MG63 (cell line): ENCODE measurements around the gene PLEK. TPM values are rescaled to one million over a fixed set of nuclear protein-coding genes. Genes with fewer than 3 reads are reported as not detected.
A peak's percentile ranks its signal among the peaks of the same experiment; 100 is the strongest.
"Not testable (repeated sequence)": the region's sequence is repeated elsewhere in the genome, so short reads cannot be mapped to it uniquely, and the experiment has no call there.

Source experiments
- DNase-seq: peaks from one replicate; pipeline ENCODE4 v3.0.0-alpha.2; 2020
- H3K27me3 ChIP-seq: fragments of 250-450 bp; sonication (Bioruptor Pico); 2 replicates; pipeline ENCODE4 v1.5.1; 2020; ENCODE audit warnings: mild to moderate bottlenecking, moderate library complexity
- H3K36me3 ChIP-seq: fragments of 250-450 bp; sonication (Bioruptor Pico); 2 replicates; pipeline ENCODE4 v1.5.1; 2020; ENCODE audit warnings: mild to moderate bottlenecking, moderate library complexity
- H3K4me3 ChIP-seq: fragments of 250-450 bp; sonication (Bioruptor Pico); 2 replicates; pipeline ENCODE4 v1.5.1; 2020; ENCODE audit warnings: mild to moderate bottlenecking, moderate library complexity
- H3K9me3 ChIP-seq: fragments of 250-450 bp; sonication (Bioruptor Pico); 2 replicates; pipeline ENCODE4 v1.5.1; 2020; ENCODE audit warnings: mild to moderate bottlenecking, moderate library complexity
- total RNA-seq: library from RNA; depleted of rRNA; stranded (reverse); fragments of >200 nt; shearing (Covaris generic); gene quantifications from 2 replicates; pipeline ENCODE4 v1.2.3, GENCODE V29; 2014; ENCODE audit warnings: low replicate concordance

Gene PLEK
- total RNA-seq, 1 experiment from 2014 or later = not detected

DNA sequence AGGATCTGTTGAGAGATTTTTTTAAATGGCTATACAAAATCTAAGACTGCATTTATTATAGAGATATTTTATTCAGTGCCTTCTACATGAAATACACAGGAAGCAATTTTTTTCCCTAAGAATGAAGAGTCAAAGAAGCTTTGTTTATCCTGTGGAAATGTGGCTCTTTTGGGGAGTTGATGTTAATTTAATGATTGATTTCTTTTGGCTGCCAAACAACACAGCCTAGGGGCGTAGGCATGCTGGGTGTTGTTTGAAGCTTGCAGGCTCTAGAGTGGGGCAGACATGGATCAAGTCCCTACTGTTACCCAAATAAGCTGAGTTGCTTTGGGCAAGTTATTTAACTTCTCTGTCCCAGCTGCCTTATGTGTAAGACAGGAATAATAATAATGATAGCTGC is 21.1 kb upstream of the PLEK start:
- Histone ChIP-seq H3K9me3 (no peaks in the 10 kb centered on the region), H3K36me3 (no peaks in the 10 kb centered on the region), H3K27me3 (peaks cover 12% of the 10 kb centered on the region), H3K4me3 (no peak overlapping the region)
- DNase-seq = no peak

DNA sequence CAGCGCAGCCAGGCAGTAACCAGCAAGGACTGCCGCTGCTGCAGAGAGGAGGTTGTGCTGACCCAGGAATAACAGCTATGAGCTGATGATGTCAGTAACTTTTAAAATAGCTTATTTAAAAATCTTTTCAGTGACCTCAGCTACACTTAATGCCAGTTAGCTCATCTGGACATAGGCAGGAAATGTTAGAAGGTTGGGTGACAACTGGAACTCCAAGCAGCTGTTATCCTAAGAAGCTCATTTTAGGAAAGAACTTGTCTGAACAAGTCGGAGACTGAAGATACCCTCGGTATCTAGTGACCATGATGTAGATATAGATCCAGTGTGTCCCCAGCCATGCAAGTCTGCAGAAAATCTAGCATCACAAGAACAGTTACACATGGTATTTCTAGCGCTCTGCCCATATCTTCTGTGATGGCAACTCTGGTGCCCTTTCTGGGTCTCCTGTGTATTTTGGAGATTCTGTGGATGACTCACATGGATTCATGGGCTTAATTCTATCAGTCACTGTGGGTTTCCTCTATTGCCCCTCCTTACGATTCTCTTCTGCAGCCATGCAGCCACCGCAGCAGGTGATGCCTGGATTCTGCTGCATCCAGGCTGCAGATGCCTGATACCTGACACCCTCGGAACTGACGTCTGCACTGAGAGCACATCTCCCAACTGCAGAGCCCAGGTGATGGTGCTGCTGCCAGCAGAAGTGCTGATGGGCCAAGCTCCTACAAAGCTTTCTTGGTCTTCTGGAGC is 19.8 kb upstream of the PLEK start:
- no peaks in the 10 kb centered on the region for H3K9me3 ChIP-seq
- no peak overlapping the region for H3K4me3 ChIP-seq
- no peak for DNase-seq
- H3K36me3 ChIP-seq = no peaks in the 10 kb centered on the region
- H3K27me3 ChIP-seq = peaks cover 12% of the 10 kb centered on the region

DNA sequence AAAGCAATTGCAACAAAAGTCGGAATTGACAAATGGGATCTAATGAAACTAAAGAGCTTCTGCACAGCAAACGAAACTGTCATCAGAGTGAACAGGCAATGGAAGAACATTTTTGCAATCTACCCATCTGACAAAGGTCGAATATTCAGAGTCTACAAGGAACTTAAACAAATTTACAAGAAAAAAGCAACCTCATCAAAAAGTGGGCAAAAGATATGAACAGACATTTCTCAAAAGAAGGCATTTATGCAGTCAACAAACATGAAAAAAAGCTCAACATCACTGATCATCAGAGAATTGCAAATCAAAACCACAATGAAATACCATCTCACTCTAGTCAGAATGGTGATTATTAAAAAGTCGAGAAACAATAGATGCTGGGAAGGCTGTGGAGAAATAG is 16.0 kb upstream of the PLEK start:
- not testable (repeated sequence) for DNase-seq

DNA sequence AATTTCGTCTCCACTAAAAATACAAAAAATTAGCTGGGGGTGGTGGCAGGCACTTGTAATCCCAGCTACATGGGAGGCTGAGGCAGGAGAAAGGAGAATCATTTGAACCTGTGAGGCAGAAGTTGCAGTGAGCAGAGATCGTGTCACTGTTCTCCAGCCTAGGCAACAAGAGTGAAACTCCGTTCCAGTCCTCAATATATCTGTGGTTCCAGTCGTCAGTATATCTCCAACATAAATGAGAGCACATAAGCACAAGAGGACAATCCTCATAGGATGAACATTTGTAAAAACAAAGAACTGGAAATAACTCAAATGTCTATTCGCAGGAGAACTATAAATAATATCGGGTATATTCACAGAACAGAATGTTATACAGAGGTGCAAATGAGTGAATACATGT is 13.1 kb upstream of the PLEK start:
- peaks cover 2% of the 10 kb centered on the region for H3K27me3 ChIP-seq
- H3K36me3 ChIP-seq = no peaks in the 10 kb centered on the region
- H3K9me3 ChIP-seq = no peaks in the 10 kb centered on the region
- H3K4me3 ChIP-seq = no peak overlapping the region
- no peak for DNase-seq

More for the DNA sequence above, 16.0 kb upstream of the PLEK start:
- peaks cover 12% of the 10 kb centered on the region for H3K27me3 ChIP-seq
- H3K4me3 ChIP-seq, H3K36me3 ChIP-seq, H3K9me3 ChIP-seq: not testable (repeated sequence)

DNA sequence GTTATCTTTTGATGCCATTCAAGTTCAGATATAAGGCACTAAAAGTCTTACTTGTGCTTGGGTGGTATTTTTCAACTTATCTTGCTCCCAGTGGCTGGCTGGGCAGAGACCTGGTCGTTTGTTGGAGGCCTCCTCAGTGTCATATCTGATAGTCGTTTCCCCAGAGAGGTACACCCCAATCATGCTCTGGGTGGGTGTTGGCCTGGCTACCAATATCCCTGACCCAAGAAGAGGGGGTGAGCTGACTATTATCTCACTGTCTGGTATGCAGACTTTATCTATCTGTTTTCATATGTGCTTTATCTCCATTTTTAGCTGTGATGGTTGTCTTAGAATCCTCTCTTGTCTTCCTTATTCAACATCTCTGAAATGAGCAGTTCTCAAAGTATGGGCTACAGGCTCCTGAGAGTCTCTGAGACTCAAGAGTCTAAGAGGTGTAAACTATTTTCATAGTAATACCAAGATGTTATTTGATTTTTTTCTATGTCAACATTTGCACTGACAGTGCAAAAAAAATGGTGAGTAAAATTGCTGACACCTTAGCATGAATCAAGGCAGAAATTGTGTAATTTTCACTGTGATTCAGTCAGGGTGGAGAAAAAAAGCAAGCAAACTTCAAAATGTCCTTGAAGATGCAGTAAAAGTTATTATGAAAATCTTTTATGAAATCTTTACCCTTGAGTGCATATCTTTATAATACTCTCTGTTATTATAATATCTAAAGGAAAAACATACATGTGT is 12.3 kb upstream of the PLEK start:
- DNase-seq = no peak
- no peaks in the 10 kb centered on the region for H3K27me3 ChIP-seq

DNA sequence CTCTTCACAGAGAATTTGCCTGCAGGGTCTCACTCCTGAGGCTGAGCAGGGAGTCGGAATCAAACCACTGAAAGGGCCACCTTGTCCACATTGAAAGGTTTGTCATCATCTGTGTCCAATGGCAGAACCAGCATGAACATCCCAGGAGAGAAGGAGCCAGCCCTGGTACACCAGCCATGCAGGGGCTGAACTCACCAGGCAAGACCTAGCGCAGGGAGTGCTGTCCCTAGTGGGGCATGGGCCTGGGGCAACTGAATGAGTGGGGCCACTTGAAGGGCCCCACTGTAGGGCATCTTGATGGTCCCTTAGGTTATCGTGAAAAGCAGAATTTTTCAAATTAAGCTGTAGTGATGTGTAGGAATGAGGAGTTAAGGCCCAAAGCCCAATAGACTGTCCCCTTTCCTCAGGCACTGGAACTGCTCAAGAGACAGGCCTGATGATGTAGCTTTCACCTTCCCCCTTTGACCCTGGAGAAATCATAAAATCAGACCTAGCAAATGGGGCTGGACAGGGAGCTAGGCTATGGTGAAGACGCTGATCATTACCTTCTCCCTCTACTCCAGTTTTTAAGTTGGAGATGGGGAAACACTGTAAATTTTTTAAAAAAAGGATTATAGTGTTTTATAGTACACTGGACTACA is 8.4 kb upstream of the PLEK start:
- Histone ChIP-seq H3K4me3 (no peak overlapping the region), H3K27me3 (no peaks in the 10 kb centered on the region), H3K36me3 (no peaks in the 10 kb centered on the region), H3K9me3 (no peaks in the 10 kb centered on the region)
- no peak for DNase-seq

More for the DNA sequence above, 12.3 kb upstream of the PLEK start:
- Histone ChIP-seq H3K36me3 (no peaks in the 10 kb centered on the region), H3K9me3 (no peaks in the 10 kb centered on the region), H3K4me3 (no peak overlapping the region)

DNA sequence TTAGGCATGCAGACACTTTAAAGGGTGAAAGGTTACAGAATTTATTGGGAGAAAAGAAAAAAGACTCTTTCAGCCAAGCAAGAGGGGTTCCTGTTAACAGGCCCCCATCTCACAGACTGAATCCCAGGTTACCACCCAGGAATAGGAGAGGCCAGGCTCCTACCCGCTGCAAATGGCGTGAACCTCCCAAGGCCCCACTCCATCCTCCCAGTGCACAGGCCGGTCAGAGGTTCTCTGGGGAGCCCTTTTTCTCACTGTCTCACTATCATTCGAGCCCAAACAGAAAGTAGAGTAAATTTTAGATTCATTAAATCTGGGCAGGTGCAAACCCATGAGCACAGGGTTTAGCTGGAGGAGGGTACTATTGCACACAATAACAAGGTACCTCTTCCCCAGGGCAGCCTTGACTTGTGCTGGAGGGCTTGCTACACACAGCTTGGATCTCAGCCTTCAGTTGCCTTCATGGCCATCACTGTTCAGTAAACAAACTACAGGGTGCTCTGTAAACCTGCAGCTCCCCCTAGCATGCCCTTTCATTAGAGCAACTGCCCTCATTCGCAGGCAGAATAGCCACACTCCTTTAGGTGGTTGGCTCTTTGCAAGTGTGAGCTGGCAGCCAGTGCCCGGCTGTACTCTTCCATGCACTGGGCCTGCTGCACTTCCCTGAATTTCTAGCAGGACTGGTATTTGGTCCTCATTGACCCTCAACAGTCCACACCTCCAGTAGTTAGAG is 7.3 kb upstream of the PLEK start:
- H3K27me3 ChIP-seq = no peaks in the 10 kb centered on the region
- H3K4me3 ChIP-seq = no peak overlapping the region
- H3K9me3 ChIP-seq = no peaks in the 10 kb centered on the region
- DNase-seq = peak; percentile 59
- H3K36me3 ChIP-seq = no peaks in the 10 kb centered on the region

DNA sequence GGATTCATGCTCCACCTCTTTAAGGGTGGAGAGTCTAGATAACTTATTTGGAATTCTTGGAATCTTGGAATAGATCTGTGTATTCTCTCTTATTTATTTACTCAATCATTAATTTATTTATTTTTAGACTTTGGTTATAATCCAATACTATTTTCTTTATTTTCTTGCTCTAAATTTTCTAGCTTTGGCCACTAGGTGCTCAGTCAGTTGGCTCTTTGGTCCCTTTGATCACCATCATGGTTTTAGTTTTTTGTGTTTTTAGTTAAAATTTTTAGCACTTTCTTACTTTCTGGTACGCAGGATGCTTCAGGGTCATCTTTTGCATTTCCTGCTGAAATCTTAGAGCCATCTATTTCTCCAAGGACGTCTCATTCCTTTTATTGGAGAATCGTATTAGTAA is 5.2 kb upstream of the PLEK start:
- Histone ChIP-seq H3K4me3 (no peak overlapping the region), H3K27me3 (no peaks in the 10 kb centered on the region), H3K36me3 (no peaks in the 10 kb centered on the region), H3K9me3 (no peaks in the 10 kb centered on the region)
- DNase-seq = no peak

DNA sequence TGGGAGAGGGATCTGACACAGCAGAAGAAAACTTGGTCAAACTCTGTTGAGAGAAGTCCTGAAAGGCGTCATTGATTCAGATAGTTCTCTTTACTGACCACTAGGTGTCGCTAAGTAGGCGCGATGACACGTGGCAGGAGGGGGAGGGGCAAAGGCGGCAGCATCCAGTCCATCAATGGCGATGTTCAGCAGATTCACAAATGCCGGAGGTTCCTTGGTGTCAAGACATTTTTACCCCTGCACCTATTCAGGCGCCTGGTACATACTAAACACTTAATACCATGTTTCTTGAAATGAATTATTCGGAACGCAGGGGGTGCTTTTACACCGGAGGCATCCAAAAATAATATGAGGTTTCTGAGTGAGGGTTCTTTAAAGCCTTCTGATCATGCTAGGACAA is 3.0 kb upstream of the PLEK start:
- Histone ChIP-seq H3K36me3 (no peaks in the 10 kb centered on the region), H3K27me3 (no peaks in the 10 kb centered on the region), H3K9me3 (no peaks in the 10 kb centered on the region), H3K4me3 (no peak overlapping the region)
- peak; percentile 43 for DNase-seq

DNA sequence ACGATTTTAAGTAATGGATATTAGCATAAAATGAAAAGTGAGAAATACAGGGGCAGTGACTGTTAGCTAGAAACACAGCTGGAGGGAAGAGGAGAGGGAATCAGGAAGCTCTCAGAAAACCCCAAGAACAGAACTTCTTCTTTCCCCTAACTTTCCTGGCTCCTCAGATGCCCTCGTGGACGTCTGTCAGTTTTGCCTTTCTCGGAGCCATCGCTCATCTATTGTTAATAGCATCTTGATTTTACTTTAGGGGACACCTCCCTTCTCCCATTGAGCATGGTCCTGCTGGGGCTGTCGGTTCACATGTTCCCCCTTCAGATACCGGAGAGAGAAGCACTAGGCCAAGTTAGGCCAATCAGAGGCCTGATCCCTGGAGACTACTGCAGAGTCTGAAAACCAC is 2.3 kb upstream of the PLEK start:
- DNase-seq = no peak
- no peak overlapping the region for H3K4me3 ChIP-seq
- no peaks in the 10 kb centered on the region for H3K9me3 ChIP-seq
- H3K27me3 ChIP-seq = no peaks in the 10 kb centered on the region
- H3K36me3 ChIP-seq = no peaks in the 10 kb centered on the region

DNA sequence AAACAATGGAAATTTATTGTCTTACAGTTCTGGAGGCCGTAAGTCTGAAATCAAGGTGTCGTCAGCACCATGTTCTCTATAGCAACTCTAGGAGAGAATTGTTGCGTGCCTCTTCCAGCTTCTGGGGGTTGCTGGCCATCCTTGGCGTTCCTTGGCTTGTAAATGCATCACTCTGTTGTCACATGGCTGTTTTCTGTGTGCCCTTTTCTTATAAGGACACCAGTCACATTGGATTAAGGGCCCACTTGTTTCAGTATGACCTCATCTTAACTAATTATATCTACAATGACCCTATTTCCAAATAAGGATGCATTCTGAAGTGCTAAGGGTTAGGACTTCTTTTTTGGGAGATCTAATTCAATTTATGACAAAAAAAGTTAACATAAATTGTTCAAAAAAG is 1.4 kb upstream of the PLEK start:
- Histone ChIP-seq H3K27me3 (no peaks in the 10 kb centered on the region), H3K4me3 (no peak overlapping the region), H3K9me3 (no peaks in the 10 kb centered on the region), H3K36me3 (no peaks in the 10 kb centered on the region)
- DNase-seq = no peak

DNA sequence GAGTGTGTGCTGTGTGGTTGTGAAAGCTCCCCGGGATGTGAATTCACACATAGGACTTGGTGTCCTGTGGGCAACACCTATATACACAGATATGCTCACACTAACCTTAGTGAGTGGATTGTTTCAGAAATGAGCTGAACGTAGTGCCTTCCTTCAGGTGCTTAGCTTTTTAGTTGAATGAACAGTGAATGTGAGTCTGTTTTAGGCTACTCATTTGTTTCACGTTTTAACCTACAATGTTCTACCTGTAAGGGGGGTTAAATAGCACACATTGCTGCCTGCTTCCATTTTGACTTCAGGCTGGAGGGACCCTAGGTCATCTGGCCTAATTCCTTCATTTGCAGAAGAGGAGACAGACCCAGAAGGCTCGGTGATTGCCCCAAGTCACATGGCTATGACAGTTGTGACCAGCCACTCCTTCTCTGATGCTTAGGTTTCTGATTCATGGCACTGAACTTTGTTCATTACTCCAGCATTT is 1.0 kb downstream of the PLEK start:
- no peak for DNase-seq
- Histone ChIP-seq H3K36me3 (no peaks in the 10 kb centered on the region), H3K27me3 (no peaks in the 10 kb centered on the region), H3K4me3 (no peak overlapping the region), H3K9me3 (no peaks in the 10 kb centered on the region)

DNA sequence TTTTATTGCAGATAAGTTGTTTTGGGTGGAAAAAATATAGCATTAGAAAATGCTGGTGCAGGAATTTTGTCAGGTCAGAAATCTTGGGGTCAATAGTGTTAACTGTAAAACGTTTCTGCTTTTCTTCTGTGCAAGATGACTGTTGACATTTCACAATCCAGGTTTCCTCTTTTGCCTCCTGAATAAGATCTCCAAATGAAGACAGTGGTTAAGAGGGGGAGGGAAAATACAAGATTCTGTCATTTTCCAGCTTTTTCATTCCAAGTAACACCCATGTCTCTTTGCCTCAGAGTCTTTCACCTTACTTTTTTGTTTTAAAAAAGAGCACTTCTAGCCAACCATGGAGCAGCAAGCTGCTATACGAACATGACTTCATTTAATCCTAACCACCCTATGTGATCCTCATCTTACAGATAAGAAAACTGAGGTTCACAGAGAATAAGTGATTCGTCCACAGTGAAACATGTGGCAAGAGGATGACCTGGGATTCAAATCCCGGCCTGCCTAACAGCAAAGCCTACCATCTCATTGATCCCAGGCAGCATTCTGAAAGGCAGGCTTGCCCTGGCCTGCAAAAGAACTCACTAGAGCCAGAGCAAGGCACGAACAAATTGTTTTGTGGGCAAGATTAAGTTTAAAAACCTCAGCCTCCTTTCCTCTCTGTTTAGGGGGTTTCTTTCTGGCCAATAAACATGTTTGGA is 3.0 kb downstream of the PLEK start:
- no peaks in the 10 kb centered on the region for H3K36me3 ChIP-seq
- H3K4me3 ChIP-seq = no peak overlapping the region
- no peaks in the 10 kb centered on the region for H3K9me3 ChIP-seq
- H3K27me3 ChIP-seq = no peaks in the 10 kb centered on the region
- no peak for DNase-seq

DNA sequence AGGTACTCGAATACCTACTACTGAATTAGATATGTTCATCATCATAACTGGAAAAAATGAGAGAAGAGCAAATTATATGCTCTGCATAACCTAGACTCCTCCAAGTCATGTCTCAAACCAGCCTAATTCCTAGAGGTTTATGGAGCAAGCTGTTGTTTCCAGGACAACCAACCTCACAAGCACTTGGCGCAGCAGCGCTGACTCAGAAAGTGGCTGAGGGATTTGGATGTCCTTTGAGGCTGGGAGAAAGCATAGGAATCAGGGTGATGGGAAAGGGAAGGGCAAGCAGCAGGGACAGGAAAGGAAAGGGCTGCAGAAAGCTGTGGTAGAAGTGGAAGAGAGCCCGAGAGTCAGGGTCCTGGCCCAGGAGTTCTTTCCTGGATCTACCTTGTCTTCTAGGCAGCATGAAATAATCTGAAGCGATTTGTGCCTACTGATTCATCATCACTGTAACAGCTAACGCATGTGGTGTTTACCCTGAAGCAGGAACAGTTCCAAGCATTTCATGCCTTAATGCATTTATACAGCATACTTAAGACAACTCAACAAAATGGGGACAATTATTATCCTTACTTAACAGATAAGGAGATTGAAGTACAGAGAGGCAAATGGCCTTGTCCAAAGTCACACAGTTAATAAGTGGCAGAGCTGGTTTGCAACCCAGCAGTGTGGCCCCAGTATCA is 3.7 kb downstream of the PLEK start:
- DNase-seq = peak; percentile 86
- no peaks in the 10 kb centered on the region for H3K9me3 ChIP-seq
- H3K4me3 ChIP-seq = no peak overlapping the region
- H3K27me3 ChIP-seq = no peaks in the 10 kb centered on the region; the same call in 1 of the 2 replicates
- no peaks in the 10 kb centered on the region for H3K36me3 ChIP-seq

DNA sequence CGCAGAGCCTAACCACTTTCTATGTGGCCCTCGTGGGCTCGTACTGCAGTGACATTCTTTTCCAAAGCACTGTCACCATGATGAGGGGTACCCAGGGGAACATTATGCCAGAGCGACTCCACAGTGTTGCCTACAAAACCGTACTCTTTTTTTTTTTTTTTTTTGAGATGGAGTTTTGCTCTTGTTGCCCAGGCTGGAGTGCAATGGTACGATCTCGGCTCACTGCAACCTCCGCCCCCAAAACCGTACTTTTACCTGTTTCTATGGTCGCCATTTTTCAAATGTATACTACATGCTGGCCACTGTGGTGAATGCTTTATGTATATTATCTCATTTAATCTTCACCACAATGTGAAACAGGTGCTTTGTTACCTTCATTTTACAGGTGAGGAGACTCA is 4.3 kb downstream of the PLEK start:
- Histone ChIP-seq H3K9me3 (no peaks in the 10 kb centered on the region), H3K36me3 (no peaks in the 10 kb centered on the region), H3K4me3 (no peak overlapping the region), H3K27me3 (no peaks in the 10 kb centered on the region; the same call in 1 of the 2 replicates)
- no peak for DNase-seq

DNA sequence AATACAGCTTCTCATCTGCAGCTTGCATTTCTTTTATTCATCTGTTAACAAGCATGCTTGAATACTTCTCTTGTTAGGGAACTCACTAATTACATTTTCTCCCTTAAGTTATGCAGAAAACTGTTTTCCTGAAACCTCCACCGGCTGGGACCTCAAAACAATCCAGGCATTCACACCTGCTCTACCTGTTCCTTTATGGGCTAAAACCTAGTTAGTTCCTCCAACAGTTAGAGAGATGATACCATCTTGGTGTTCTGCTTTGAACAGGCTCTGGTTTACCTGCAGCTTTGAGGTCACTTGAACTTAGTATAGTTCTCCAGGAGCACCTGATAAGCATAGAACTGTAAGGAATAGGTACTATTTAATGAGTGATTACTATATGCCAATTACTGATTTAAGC is 6.1 kb downstream of the PLEK start:
- H3K27me3 ChIP-seq = no peaks in the 10 kb centered on the region; the same call in 1 of the 2 replicates

More for the DNA sequence above, 6.1 kb downstream of the PLEK start:
- H3K4me3 ChIP-seq = no peak overlapping the region
- H3K9me3 ChIP-seq = no peaks in the 10 kb centered on the region
- no peaks in the 10 kb centered on the region for H3K36me3 ChIP-seq
- no peak for DNase-seq
